NT2/D1 (cell line): ENCODE results near the gene FRRS1L.
A peak's percentile ranks its signal among the peaks of the same experiment; 100 is the strongest.

Source experiments
- DNase-seq: peaks from one replicate; pipeline ENCODE4 v3.0.0-alpha.2; 2011; ENCODE audit warnings: low read depth, low spot score
- H3K27me3 ChIP-seq: 2 replicates; pipeline ENCODE4 v1.6.0; 2011; ENCODE audit warnings: mild to moderate bottlenecking; ENCODE audit not compliant: insufficient read length, insufficient read depth
- H3K36me3 ChIP-seq: 2 replicates; pipeline ENCODE4 v1.6.1; 2011; ENCODE audit warnings: mild to moderate bottlenecking, low read length, mixed read lengths; ENCODE audit not compliant: insufficient read depth, insufficient read length
- H3K4me1 ChIP-seq: 2 replicates; pipeline ENCODE4 v1.5.1; 2011; ENCODE audit not compliant: insufficient read depth, insufficient read length
- H3K4me3 ChIP-seq: 2 replicates; pipeline ENCODE4 v1.5.1; 2011; ENCODE audit warnings: low read depth; ENCODE audit not compliant: insufficient read length
- H3K9ac ChIP-seq: 2 replicates; pipeline ENCODE4 v1.6.0; 2011; ENCODE audit warnings: low read depth; ENCODE audit not compliant: insufficient read length
- H3K9me3 ChIP-seq: 2 replicates; pipeline ENCODE4 v1.5.1; 2011; ENCODE audit warnings: mild to moderate bottlenecking, low read length; ENCODE audit not compliant: insufficient read depth
- SUZ12 ChIP-seq: IDR thresholded peaks from 2 replicates; pipeline ENCODE4 v1.6.1; 2011; ENCODE audit not compliant: insufficient read length, insufficient read depth; ENCODE audit errors: extremely low read depth
- YY1 ChIP-seq: IDR thresholded peaks from 2 replicates; pipeline ENCODE4 v1.6.1; 2011; ENCODE audit not compliant: insufficient read length, insufficient read depth
- ZNF274 ChIP-seq: IDR thresholded peaks from 2 replicates; pipeline ENCODE4 v1.6.1; 2011; ENCODE audit warnings: mild to moderate bottlenecking, low read depth, low read length

FRRS1L gene, protein sequence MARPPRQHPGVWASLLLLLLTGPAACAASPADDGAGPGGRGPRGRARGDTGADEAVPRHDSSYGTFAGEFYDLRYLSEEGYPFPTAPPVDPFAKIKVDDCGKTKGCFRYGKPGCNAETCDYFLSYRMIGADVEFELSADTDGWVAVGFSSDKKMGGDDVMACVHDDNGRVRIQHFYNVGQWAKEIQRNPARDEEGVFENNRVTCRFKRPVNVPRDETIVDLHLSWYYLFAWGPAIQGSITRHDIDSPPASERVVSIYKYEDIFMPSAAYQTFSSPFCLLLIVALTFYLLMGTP

DNA sequence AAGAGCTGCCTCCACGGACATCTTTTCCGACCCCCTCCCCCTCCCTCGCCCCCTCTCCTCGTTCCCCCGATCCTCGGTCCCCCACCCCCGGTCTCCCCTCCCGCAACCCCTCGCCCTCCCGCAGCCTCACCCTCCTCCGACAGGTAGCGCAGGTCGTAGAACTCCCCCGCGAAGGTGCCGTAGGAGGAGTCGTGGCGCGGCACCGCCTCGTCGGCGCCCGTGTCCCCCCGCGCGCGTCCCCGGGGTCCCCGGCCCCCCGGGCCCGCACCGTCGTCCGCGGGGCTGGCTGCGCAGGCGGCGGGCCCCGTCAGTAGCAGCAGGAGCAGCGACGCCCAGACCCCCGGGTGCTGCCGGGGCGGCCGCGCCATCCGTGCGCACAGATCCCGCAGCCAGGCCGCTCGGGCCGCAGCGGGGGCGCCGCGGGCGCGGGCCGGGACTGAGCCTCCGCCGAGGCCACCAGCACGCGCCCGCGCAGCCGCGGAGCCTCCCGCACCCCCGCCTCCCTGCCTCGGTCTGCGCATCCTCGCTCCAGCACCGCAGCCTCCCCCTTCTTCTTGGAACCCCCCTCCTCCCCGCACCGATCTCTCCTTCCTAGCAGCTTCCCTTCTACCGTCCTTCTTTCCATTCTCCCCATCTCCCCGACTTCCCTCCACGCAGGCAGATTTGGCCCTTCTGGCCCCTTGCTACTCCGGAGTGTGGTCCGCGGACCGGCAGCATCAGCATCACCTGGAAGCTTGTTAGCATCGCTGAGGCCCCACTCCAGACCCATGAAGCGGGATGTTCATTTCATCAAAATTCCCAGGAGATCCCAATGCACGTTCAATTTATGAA, at the start of gene FRRS1L:
Gene FRRS1L, minus strand, starts transcription at position 479 of the 831 bp plus-strand sequence. Its CDS starts 111 bp downstream, at position 368.
- Histone ChIP-seq H3K9ac (peak within 1 kb of the TSS; percentile 58), H3K9me3 (no peaks in the 10 kb centered on the region), H3K4me3 (peak within 1 kb of the TSS; percentile 42), H3K36me3 (no peaks in the 10 kb centered on the region), H3K27me3 (peaks cover 52% of the 10 kb centered on the region), H3K4me1 (no peaks in the 10 kb centered on the region)
- no peak for TF ChIP-seq YY1
- TF ChIP-seq ZNF274 = no peak
- no peak for TF ChIP-seq SUZ12
- peak; percentile 8 for DNase-seq

DNA sequence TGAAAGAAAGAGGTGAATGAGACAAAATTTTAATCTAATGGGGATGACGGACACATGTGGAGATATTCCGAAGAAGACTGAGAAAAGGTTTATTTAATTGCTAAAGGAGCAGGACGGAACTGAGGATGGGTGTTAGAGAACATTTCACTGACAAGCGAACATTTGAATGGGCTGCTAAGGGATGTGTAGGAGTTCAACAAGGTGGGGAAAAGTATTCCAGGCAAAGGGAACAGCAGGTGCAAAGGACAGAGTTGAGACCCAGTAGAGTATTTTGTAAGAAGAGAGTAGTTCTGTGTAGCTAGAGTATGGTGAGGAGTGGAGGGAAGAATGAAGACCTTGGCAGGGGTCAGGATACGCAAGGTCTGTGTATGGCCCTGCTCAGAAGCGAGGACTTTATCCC, 47.4 kb upstream of the FRRS1L start:
- TF ChIP-seq SUZ12 = no peak
- no peak for TF ChIP-seq YY1
- TF ChIP-seq ZNF274 = no peak
- H3K9ac ChIP-seq = no peak overlapping the region
- no peak overlapping the region for H3K4me3 ChIP-seq
- DNase-seq = no peak
- H3K36me3 ChIP-seq = no peaks in the 10 kb centered on the region
- H3K27me3 ChIP-seq = no peaks in the 10 kb centered on the region
- no peaks in the 10 kb centered on the region for H3K9me3 ChIP-seq
- H3K4me1 ChIP-seq = no peaks in the 10 kb centered on the region

DNA sequence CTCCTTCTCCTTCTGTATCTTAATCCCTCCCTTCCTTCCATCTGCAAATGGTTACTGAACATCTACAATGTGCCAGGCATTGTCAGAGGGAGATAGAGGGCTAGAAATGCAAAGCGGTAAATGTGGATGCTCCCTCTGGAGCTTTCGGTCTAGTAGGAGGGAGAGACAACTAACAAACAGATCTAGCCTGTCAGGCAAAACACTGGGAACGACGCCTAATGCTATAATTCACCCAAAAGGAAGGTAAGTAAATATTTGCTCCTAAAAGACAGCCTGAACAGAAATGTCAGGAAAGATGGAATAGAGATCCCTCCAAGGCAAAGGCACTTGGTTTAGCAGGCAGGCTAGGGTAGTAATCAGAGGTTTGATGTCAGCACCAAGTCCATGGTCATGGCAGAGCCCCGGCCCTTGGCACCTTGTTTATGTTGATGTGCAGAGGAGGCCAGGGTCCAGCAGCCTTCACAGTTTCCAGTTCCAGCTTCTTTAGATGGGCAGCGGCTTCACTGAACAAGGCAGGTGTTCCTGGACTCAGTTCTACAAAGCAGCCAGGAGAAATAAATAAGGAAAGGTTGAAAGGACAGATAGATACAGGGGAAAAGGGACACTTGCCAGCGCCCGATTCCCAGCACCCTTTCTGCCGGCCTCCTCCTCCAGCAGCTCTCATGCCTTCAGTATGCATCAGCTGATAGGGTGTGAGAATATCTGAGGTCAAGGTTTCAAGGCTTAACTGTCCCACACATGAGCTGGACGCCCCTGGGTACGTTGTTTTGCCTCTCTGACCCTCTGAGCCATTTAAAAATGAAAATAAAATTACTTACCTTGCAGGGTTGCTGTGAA, 46.5 kb upstream of the FRRS1L start:
- no peaks in the 10 kb centered on the region for H3K36me3 ChIP-seq
- no peaks in the 10 kb centered on the region for H3K4me1 ChIP-seq
- H3K4me3 ChIP-seq = no peak overlapping the region
- TF ChIP-seq SUZ12 = no peak
- TF ChIP-seq YY1 = no peak
- TF ChIP-seq ZNF274 = no peak
- H3K9me3 ChIP-seq = no peaks in the 10 kb centered on the region
- no peak for DNase-seq
- no peak overlapping the region for H3K9ac ChIP-seq
- H3K27me3 ChIP-seq = no peaks in the 10 kb centered on the region

DNA sequence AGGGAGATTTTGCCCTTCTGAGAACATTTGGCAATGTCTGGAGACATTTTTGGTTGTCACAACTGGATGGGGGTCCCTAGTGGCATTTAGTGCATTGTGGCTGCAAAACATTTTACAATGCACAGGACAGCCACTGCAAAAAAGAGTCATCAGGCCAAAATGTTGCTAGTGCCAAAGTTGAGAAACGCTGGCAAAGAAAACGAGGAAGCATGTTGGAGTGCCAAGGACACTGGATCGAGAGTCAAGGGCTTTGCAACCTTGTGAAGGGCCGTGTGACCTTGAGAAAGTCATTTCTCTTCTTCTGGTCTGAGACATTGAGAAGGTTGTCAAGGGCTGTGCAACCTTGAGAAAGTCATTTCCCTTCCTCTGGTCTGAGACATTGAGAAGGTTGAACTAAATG, 45.7 kb upstream of the FRRS1L start:
- H3K27me3 ChIP-seq = no peaks in the 10 kb centered on the region
- no peak overlapping the region for H3K9ac ChIP-seq
- H3K36me3 ChIP-seq = no peaks in the 10 kb centered on the region
- TF ChIP-seq YY1 (no peak), SUZ12 (no peak), ZNF274 (no peak)
- H3K4me3 ChIP-seq = no peak overlapping the region
- no peak for DNase-seq
- H3K9me3 ChIP-seq = no peaks in the 10 kb centered on the region
- no peaks in the 10 kb centered on the region for H3K4me1 ChIP-seq

DNA sequence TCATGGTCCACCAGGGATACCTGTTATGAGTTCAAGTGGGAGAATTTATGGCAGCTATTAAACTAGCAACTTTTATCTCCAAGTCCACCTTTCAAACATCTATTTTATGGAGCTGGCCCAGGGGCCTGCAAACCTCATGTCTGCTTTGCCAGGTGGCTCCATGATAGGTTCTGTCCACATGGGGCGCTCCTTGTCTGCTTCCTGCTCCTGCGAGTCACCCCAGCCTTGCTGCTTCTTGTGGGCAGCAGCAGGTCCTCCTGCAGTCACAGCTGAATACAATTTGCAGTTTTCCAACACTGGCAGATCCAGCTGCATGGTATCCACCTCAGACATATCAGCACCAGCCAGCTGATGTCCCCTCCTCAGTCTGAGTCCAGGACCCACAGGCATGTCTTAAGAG, 39.6 kb upstream of the FRRS1L start:
- H3K36me3 ChIP-seq = no peaks in the 10 kb centered on the region
- DNase-seq = peak; percentile 27
- no peak for TF ChIP-seq YY1
- no peak for TF ChIP-seq ZNF274
- TF ChIP-seq SUZ12 = no peak
- no peaks in the 10 kb centered on the region for H3K9me3 ChIP-seq
- no peak overlapping the region for H3K9ac ChIP-seq
- H3K27me3 ChIP-seq = no peaks in the 10 kb centered on the region
- H3K4me3 ChIP-seq = no peak overlapping the region
- H3K4me1 ChIP-seq = no peaks in the 10 kb centered on the region

DNA sequence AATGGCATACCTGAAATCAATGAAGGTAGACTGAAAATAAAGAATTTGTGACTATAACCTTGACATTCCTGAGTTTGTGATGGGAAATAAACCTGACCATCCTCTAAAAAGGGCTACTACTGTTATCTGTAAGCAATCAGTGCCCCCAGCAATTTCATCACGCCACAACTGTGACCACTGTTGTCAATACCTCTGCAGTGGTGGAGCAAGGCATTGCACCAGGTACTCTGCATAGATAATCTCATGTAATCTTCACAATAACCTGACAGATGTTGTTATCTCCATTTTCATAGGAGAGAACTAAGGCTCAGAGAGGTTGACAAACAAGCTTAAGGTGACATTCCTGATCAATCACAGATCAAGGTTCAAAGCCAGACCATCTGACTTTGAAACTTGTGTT, 38.5 kb upstream of the FRRS1L start:
- no peak for TF ChIP-seq ZNF274
- TF ChIP-seq YY1 = no peak
- no peak for TF ChIP-seq SUZ12
- no peaks in the 10 kb centered on the region for H3K4me1 ChIP-seq
- no peaks in the 10 kb centered on the region for H3K36me3 ChIP-seq
- no peak for DNase-seq
- H3K4me3 ChIP-seq = no peak overlapping the region
- no peak overlapping the region for H3K9ac ChIP-seq
- no peaks in the 10 kb centered on the region for H3K27me3 ChIP-seq
- H3K9me3 ChIP-seq = no peaks in the 10 kb centered on the region
